Hepatocyte (in vitro differentiated cells): Measurements from ENCODE around the gene IQCN.

ENCODE experiments used
- EZH2 ChIP-seq: fragments of 200-600 bp; sonication (generic); IDR thresholded peaks from 2 replicates; pipeline ENCODE4 v1.6.1; 2016; ENCODE audit warnings: antibody characterized with exemption, mild to moderate bottlenecking, borderline replicate concordance
- EZH2phosphoT487 ChIP-seq: fragments of 200-600 bp; sonication (generic); IDR thresholded peaks from one replicate; pipeline ENCODE4 v1.6.1; 2018; ENCODE audit warnings: antibody characterized with exemption, mild to moderate bottlenecking, low read depth, moderate library complexity; ENCODE audit not compliant: unreplicated experiment, severe bottlenecking
- TF ChIP-seq, protein P1 (sequence below): fragments of 200-600 bp; sonication (generic); IDR thresholded peaks from 2 replicates; pipeline ENCODE4 v1.5.1; 2016; ENCODE audit warnings: antibody characterized with exemption, mild to moderate bottlenecking; ENCODE audit not compliant: poor library complexity

DNA sequence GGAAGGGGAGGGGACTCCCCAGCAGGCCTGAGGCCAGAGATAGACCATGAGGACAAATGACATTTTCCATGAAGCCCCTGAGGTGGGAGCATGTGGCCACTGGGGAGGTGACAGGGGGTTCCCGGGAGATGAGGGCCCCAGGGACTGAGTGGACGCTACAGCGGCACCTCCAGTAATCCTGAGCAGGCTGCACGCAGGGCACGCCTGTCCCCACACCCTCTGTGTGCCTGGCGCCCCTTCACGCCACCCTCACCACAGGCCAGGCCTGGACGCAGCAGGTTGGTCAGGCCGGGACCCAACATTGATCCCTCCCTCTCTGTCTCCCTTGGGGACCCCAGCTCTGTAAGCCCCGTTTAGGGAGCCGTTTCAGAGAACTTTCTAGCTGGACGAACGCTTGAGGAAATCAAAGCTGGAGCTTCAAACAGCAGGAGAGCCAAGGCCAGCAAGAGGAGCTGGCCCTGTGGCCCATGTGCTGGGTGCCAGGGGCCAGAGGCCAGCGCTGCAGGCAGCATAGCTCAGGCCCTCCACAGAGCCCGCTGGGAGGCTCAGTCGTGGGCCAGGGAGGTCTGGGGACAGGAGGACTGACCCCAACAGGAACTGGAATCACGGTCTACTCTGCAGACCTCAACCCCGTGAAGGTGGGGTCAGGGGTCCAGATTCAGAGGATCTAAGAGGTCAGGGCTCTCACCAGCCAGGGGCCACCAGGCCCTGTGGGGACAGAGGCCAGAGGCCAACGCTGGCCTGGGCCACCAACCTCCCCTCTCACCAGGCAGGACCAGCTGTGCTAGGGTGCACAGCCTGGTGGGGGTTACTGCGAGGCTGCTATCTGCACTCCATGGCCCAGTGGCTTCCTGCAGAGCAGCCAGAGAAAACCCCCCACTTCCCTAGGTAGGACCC, 34.0 kb upstream of the IQCN start:
- TF ChIP-seq, protein P1, sequence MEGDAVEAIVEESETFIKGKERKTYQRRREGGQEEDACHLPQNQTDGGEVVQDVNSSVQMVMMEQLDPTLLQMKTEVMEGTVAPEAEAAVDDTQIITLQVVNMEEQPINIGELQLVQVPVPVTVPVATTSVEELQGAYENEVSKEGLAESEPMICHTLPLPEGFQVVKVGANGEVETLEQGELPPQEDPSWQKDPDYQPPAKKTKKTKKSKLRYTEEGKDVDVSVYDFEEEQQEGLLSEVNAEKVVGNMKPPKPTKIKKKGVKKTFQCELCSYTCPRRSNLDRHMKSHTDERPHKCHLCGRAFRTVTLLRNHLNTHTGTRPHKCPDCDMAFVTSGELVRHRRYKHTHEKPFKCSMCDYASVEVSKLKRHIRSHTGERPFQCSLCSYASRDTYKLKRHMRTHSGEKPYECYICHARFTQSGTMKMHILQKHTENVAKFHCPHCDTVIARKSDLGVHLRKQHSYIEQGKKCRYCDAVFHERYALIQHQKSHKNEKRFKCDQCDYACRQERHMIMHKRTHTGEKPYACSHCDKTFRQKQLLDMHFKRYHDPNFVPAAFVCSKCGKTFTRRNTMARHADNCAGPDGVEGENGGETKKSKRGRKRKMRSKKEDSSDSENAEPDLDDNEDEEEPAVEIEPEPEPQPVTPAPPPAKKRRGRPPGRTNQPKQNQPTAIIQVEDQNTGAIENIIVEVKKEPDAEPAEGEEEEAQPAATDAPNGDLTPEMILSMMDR: no peak
- TF ChIP-seq EZH2 (no peak), EZH2phosphoT487 (no peak)
